GM12865 (cell line): Measurements from ENCODE around the gene CABLES2.

ENCODE experiments used
- DNase-seq: peaks from one replicate; pipeline ENCODE4 v3.0.0; 2010; ENCODE audit warnings: low read depth
- H3K4me3 ChIP-seq: 2 replicates; pipeline ENCODE4 v1.5.1; 2011; ENCODE audit warnings: mild to moderate bottlenecking, low read depth, low read length, control low read depth
- TF ChIP-seq, protein P1 (sequence below): IDR thresholded peaks from 2 replicates; pipeline ENCODE4 v1.5.1; 2011; ENCODE audit warnings: low read length, control low read depth, low read depth, inconsistent platforms; ENCODE audit not compliant: insufficient read depth; ENCODE audit errors: missing control alignments

CABLES2 gene

DNA sequence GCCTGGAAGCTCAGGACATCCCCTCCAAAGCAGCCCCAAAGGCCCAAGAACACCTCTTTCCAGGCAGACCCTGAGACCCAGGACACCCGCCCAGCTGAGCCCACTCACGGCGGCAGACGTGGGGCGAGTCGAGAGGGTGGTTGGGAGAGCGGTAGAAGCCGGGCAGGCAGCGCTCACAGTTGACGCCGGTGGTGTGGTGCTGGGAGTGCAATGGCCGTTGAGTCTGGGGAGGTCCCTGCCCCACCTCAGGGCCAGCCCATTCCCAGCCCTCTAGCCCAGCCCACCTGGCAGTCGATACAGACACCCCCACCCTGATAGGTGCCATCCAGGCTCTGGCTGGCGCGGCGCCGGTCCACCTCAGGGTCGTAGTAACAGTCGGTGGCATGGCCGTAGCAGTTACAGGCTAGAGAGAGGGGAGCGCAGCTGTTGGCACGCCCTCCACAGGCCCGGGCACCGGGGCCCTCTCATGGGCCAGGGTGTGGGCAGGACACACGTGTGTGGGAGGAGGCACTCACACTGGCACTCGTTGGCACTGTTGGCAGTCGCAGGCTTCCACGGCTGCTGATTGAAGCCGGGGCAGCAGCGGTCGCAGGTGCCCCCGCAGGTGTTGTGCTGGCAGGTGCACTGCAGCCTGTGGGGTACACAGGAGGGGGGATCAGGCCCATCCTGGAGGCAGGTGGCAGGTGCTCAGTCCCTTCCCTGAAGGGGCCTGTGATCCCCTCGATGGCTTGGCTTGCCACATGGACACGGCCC is 60.5 kb downstream of the CABLES2 start:
- no peak for DNase-seq

DNA sequence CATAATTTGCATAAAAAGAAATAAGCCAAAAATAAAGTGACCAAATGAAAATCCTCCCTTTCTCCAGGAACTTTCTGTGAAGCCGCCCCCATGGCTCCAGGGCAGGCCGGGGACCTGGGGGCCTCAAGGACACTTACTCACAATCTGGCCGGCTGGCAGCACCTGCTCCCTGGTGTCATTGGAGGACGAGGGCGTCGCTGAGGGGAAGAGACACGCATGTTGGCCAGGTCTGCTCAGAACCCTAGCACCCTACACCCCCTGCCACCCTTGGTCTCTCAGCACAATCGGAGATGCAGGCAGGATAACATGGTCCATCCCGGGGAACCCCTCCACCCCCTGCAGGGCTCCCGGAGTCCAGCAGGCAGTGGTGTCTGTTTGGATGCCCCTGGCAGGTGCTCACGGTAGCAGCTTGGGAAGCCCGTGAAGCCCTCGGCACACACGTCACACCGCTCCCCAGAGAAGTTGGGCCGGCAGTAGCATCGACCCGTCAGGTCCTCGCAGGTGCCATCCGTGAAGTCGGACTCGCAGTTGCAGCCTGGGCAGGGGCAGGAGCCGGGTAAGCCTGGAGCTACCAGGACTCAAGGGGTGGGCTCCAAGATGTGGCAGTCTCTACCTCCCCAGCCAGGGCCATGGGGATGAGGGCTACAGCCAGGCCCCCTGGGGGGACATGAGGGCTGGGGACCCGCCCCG is 61.3 kb downstream of the CABLES2 start:
- DNase-seq = no peak
- H3K4me3 ChIP-seq = no peak overlapping the region
- TF ChIP-seq, protein P1, sequence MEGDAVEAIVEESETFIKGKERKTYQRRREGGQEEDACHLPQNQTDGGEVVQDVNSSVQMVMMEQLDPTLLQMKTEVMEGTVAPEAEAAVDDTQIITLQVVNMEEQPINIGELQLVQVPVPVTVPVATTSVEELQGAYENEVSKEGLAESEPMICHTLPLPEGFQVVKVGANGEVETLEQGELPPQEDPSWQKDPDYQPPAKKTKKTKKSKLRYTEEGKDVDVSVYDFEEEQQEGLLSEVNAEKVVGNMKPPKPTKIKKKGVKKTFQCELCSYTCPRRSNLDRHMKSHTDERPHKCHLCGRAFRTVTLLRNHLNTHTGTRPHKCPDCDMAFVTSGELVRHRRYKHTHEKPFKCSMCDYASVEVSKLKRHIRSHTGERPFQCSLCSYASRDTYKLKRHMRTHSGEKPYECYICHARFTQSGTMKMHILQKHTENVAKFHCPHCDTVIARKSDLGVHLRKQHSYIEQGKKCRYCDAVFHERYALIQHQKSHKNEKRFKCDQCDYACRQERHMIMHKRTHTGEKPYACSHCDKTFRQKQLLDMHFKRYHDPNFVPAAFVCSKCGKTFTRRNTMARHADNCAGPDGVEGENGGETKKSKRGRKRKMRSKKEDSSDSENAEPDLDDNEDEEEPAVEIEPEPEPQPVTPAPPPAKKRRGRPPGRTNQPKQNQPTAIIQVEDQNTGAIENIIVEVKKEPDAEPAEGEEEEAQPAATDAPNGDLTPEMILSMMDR = no peak

More for the DNA sequence above, 60.5 kb downstream of the CABLES2 start:
- TF ChIP-seq, protein P1 = no peak
- no peak overlapping the region for H3K4me3 ChIP-seq

DNA sequence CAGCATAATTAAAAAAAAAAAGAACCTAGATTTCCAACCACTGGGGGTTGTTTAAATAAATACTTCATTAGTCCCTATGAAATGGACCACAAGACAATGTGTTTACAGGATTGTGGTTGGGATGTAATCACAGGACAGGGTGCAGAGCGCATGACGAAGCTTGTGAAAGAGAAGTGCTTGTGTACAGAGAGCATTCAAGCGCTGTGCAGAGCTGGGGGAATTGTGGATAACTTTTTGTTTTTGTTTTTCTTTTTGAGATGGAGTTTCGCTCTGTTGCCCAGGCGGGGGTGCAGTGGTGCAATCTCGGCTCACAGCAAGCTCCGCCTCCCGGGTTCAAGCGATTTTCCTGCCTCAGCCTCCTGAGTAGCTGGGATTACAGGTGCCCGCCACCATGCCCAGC is 62.3 kb downstream of the CABLES2 start:
- TF ChIP-seq, protein P1 = no peak
- peak; percentile 22 for DNase-seq
- H3K4me3 ChIP-seq = no peak overlapping the region

DNA sequence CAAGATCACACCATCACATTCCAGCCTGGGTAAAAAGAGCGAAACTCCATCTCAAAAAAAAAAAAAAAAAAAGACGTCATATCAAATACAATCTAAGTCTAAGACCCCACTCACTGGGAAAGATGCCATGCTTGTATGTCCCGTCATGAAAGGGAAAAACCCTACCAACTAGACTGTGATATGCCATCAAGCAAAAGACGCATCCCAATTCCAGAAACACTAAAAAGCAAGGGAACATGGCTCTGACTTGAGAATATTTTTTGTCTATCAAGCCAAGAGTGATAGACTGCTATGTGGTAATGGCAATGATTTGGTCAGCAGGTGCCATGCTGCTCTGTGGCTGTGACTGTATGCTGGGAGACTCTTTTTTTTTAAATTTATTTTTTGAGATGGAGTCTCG is 63.0 kb downstream of the CABLES2 start:
- TF ChIP-seq, protein P1 = no peak
- H3K4me3 ChIP-seq = no peak overlapping the region
- no peak for DNase-seq

DNA sequence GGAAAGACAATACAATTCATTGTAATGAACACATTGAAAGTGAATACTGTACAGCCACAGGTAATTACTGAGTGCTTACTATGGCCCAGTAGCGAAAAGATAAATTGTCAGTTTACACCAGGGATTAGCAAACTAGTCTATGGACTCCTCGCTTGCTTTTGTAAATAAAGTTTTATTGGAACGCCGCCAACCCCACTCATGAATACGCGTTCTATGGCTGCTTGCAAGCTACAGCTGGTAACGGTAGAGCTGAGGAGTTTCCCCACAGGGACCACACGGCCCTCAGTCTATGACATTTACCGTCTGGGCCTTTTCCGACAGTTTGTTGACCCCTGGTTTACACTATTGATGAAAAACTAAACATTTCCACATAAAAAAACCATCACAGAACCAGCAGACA is 64.2 kb downstream of the CABLES2 start:
- no peak overlapping the region for H3K4me3 ChIP-seq
- no peak for DNase-seq
- TF ChIP-seq, protein P1 = no peak

DNA sequence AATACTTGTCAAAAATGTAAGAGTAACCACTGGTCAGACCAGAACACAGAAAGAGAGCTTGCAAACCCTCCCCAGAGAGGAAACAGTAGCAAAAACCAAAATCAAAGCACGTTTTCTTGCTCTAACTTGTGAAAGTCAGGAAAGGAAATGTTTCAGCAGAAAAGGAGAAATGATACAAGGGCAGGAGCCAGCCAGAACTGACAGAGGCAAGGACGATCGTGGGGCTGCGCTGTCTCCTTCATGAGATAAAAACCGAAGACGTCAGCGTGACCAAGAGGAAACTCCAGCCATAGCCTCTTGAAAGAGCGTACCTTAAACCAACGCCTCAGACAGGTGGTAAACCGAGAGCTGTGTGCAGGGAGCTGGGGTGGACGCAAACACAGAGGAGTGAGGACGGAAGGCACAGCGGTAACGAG is 67.4 kb downstream of the CABLES2 start:
- TF ChIP-seq, protein P1 = no peak
- DNase-seq = peak; percentile 95
- H3K4me3 ChIP-seq = peak overlapping the region; percentile 36
